GM18519 (cell line): ENCODE measurements around the gene AKR1B1.

Source experiments
- ATAC-seq: cut with Tn5 transposase; IDR thresholded peaks from one replicate; pipeline ENCODE4 v1.9.1; 2021; ENCODE audit warnings: mild to moderate bottlenecking, moderate library complexity; ENCODE audit not compliant: unreplicated experiment, low FRiP score

Gene AKR1B1

DNA sequence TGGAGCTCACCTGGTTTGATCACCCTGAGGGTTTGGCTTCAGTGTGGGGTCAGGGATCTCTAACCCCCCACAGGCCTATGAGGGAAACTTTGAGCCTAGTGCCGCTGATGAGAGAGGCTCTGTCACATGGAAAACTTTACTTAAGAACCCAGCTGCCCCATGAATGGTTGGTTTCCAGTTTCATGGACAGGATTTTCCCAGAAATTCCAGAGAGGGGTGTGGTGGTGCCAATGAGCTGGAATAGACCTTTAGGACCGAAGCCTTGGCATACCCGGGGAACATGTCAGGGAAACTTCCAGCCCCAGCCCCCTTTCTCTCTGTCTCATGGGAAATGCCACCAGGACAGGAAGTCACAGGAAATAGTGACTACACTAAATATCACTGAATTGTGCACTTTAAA lies 36.9 kb downstream of the AKR1B1 start:
- ATAC-seq = no peak

DNA sequence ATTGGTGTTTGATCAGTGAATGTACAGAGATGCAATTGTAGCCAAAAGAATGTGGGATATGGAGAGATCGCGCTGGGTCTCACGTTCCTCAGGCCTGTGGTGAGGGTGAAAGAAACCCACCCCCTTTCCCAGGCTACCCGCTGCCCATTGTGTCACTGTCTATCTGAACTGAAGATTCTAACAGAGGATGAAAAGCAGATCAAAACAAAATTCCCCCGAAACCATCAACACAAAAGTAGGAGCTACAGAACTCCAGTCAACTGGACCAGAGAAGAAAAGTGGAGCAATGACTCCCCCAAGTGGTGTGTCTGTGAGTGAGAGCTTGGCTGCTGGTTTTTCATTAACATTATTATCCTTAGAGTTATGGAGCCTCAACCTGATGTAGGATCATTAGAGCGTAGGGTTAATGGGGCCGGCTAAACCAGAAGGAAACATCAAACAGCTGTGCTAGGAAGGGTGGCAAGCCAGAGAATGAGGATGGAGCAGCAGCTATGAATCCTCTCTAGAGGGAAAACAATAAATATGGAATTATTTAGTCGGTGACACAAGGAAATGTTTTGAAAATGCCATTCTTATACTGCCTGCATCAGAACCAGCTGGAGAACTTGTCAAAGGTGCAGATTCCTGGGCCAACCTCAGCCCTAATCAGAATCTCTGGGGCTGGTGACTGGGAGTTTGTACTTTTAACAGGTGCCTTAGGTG lies 38.3 kb downstream of the AKR1B1 start:
- ATAC-seq = no peak

DNA sequence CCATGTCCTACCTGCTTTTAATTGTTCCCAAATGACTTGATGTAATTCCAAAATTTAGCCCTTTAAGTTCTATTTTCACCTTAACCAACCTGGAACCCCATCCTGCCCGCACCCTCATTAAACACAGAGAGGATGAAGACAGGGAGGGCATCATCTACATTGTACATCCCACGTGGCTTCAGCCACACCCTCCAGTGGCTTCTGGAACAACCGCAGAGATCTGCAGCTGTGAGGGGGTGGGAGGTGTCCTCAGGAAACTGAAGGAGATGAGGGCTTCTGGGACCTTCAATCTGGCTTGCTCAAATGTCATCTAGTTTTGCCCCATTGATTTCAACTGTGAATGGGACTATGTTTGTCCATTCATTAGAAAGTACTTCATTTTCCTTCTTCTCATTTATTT lies 39.0 kb downstream of the AKR1B1 start:
- no peak for ATAC-seq

DNA sequence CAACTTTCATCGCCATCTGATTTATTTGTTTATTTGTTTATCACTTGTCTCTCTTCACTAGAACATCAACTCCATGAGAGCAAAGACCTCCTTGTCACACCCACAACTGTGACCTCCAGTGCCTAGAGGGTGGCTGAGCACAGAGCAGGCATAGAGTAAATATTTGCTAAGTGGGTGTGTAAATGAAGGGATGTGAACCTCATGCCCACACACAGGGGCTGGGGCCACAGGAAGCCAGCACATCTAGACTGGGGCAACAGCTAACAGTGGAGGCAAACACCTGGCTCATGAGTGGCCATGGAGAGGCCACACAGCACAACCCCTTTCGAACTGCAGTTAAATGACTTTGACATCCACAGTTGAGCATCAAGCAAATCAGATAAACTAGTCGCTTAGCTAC lies 39.8 kb downstream of the AKR1B1 start:
- no peak for ATAC-seq

DNA sequence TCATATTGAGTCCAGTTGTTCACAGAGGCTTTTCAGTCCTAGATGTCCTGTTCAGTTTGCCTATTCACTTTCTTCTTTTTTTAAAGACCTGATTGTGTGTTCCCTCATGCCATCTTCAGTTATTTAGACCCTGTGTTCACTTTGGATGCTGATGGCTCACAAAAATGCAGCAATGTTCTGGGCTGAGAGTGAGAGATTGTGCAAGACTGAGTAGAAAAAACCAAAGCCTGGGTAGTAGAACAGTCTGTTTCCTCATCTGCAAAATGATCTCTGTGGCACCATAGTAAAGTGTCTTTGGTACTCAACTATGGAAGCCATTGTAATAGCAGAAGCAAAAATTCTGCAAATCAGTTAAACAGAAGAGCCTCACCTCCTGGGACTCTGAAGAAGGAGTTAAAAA lies 43.2 kb downstream of the AKR1B1 start:
- ATAC-seq = no peak

DNA sequence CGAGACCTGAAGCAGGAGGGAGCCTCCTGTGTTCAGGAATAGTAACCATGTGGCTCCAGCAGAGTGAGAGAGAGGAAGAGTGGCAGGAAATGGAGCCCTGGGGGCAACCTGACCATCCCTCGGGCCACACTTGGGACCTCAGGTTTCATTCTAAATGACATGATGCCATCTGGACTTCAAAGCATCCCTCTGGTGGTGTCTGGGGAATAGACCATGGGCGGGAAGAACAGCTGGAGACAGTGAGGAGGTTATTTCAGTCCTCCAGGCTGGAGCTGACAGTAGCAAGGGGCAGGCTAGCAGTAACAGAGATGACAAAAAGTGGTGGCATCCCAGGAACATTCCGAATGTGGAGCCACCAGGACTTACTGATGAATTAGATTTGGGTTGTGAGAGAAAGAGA lies 44.8 kb downstream of the AKR1B1 start:
- ATAC-seq = no peak

DNA sequence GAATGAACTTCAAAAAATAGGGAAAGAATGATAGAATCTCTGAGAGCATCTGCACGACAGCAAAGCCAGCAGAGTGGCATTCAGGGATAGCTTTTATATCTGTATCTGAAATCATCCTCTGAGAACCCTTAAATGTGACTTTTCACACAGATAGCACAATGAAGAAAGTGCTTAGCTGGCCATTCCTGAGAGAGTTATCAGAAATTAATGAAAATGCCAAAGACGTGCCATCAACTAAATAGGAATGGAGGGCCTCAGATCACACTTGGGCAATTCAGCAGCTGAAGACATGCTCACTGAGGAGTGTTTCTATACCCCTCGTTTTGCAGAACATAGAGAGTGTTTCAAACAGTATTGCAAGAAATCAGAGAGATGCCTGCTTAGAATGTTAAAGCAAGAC lies 51.6 kb downstream of the AKR1B1 start:
- no peak for ATAC-seq

DNA sequence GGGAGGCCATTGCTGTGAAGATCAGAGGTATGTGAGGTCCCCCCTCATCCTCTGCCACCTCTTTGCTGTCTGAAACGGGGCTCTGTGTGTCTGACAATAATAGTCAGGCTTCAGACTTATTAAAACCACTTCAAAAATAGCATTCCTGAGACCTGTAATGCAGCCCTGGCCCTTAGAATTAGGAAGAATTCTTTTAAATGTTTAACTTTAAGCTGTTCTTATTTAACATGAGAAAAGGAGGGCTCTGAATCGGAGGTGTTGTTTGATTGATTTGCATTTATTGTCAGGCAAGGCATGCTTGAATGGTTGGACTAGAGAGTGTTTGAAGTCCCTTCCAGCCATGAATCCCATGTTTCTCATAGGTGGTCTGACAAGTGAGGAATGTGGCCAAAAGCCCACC lies 52.5 kb downstream of the AKR1B1 start:
- no peak for ATAC-seq

DNA sequence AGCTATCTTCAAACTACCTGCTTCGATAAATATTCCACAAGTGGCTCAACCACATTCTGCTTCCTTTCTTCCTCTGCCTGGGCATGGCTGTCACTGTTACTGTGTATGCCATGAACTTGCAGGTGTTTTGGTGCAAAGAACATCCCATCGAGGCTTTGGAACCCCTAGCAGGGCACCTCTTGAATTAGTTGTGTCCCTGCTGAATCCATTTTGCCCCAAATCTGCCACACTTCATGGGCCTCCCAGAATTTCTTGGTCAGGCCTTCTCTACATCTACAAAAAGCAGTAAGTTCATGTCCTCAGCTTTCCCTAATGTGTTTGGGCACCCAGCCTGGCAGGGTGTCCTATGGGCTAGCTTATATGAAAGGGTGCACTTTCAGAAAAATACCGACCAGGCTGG lies 53.6 kb downstream of the AKR1B1 start:
- ATAC-seq = no peak

DNA sequence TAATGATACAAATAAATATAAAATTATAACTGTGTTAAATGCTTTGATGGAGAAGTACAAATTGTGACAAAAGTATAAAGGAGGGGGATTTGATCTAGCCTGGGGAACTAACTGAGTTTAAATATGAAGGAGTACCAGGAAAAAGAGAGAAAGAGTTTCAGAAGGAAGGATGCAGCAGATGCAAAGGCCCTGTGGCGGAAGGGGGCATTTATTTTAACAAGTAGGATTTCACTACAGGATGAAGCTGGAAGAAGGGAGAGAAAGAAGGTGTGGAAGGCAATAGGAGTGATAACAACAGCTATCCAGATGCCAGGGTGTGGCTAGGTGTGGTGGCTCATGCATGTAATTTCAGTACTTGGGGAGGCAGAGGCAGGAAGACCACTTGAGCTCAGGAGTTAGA lies 55.8 kb downstream of the AKR1B1 start:
- no peak for ATAC-seq

DNA sequence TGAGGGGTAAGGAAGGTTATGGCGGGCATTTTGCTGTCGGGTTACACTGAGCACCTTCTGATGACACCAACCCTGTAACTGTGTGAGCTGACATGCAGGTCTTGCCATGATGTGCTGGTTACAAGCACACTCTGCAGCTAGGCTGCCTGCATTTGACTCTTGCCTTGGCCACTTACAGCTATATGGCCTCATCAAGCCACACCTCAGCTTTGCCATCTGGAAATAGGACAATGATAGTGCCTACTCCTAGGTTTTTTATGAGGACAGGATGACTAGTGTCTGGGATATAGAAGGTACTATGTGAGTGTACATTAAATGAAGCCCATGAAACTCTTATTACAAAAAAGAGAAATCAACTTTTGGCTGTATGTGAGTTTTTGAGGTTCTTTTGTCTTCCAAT lies 58.0 kb downstream of the AKR1B1 start:
- no peak for ATAC-seq

DNA sequence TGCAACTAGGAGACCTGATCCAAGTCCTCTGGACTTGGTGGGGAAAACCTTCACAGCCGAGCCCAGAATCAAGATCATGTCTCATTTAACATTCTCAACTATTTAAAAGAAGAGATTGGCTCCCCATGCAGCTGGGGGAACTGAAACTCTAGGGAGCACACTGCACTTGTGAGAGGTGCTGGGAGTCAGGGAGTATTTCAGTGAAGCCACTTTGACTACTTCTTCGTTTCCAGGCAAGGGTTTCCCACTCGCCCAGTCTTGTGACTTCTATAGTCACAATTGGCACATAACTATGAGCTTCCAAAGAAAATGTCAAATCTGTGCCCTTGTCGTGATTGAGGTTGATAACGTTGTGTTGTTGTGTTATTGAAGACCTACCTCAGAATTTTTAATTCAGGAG lies 62.9 kb downstream of the AKR1B1 start:
- no peak for ATAC-seq

DNA sequence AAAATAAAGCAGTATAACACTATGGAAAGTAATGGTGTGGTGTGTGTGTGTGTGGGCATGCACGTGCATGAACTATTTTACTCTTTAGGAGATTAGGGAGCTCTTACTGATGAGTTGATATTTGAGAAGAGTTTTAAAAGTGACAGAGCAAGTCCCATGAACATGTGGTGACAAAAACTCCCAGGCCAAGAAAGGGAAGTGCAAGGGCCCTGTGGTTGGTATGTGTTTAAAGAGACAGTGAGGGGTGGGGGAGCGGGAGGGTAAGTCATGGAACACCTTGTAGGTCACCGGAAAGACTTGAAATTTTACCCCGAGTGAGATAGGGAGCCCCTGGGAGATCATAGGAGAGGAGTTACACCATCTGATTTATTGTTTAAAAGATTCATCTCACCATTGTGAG lies 63.3 kb downstream of the AKR1B1 start:
- no peak for ATAC-seq

DNA sequence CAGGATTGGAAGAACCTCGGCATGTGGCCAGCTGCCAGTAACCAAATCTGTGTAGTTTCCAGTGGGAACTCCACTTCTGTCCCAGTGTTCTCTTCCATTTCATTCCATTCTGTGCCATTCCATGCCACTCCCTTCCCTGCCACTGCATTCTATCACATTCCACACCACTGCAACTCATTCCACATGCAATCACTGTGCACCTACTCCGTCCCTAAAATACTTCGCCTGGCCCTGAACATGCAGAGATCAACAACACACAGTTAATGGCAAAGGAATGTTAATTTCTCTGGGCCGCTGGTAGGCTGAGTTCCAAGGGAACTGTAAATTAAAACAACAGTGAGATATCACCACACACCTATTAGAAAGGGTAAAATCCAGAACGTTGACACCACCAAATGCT lies 64.8 kb downstream of the AKR1B1 start:
- ATAC-seq = no peak
